GOT3 (cell line): ENCODE measurements around the gene CELF4.

Source experiments
- DNase-seq: peaks from one replicate; lab custom pipeline; 2025; ENCODE audit warnings: mixed read lengths; lab: John Stamatoyannopoulos, UW

Gene CELF4

DNA sequence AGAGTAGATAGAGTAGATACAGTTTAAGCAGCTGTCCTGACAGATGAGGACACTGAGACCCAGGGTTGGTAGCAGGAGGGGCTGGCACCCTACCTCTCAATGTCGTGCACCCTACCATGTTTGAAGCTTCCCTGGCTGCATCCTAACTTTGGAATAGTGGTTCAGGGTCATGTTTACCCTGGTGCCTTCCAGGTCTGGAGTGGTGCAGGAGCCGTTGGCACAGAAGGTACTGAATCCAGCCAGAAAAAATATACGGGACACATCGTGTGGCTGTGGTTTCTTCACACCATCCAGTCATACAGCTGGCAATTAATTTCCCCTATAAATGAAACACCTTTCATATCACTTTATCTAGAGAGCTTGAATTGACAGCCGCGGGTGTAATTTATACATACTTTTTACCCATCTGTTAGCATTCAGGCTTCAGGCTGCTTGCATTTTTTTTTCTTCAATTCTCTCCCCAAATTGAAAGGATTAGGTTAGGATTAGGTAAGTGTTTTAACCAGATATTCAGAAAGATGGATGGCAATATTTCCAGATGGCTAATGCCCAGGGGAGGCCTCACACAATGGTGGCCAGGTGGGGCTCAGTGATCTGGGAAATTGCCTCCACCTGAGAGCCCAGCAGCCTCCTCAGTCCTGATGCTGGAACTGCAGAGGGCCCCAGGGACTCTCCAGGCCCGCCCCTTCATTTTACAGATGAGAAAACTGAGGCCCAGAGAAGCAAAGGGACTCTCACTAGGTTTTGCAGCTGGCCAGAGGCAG, 127.0 kb downstream of the CELF4 start:
- DNase-seq = no peak

DNA sequence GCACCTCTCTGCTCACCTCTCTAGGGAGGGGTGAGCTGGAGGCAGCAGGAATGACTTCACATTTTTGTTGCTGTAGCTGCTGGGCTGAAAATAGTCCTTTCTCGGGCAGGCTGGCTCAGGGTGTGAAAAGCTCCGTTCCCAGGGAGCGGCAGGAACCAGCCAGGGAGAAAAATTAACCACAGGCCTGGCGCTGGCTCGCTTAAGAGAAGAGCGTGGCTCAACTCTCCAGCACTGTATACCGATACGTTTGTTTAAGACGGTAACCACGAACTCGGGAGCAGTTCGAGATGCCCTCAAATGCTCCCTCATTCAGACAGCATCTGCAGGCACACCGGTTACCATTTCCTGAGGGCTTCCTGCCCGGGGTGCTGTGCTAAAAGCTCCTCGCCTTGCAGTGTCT, 129.6 kb downstream of the CELF4 start:
- DNase-seq = no peak

DNA sequence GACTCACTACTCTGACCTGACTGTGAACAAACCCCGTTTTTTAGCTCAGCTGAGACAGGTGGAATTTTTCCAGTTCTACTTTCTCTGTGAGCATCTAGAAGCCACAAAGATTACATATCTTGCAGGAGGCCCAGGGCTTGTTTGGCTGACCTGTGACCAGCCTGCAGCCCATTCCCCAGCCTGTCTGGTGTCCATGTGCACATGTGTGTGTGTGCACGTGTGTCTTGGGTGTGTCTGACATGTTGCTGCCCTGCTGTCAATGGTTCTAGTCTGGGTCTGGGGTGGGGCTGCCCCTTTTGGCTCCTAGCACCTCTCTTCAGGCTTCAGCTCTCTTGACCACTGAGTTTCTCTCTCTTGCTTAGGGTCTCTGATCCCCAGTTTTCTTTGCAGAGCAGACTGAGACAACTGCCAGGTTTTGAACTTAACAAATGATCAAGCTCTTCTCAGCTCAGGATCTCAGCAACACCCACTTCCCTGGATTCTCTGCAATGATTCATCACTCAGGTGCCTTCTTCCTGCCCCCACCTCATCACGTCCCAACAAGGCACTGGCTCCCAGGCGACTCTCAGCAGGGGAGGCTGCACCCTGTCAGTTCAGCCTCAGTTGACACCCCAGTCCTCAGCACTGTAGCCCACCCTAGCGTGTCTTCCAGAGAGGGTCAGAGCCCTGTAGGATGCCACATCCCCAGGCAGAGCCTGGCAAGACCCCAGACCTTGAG, 130.3 kb downstream of the CELF4 start:
- DNase-seq = no peak

DNA sequence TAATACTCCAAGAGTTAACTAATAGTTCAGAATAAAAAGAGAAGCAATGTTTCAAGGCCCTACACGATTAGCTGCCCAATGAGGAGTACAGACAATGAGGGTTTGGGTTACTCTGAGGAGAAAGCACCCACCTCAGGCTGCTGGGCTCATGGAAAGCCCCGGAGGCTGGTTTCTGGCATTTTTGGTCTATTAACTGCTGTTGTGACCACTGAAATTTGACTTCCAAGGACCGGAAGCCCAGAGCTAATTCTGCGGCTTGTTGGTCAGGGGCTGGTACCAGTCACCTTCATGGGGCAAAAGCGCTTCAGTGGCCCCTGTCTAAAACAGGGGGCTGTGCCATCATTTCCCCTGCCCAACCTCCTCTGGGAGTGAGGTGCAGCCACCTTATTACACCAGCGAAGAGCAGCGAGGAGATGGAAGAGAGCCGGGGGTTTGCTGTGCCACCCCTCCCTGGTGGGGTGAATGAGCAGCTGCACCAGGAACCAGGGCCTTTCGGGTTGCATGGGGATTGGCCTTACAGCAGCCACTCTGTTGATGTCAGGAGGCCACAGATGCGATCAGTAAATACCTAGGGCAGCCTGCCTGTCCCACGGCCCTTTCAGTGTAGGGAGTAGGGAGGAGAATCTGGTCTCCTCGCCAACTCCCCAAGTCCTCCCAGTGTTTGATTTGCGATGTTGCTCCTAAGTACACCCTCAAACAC, 131.3 kb downstream of the CELF4 start:
- DNase-seq = no peak

DNA sequence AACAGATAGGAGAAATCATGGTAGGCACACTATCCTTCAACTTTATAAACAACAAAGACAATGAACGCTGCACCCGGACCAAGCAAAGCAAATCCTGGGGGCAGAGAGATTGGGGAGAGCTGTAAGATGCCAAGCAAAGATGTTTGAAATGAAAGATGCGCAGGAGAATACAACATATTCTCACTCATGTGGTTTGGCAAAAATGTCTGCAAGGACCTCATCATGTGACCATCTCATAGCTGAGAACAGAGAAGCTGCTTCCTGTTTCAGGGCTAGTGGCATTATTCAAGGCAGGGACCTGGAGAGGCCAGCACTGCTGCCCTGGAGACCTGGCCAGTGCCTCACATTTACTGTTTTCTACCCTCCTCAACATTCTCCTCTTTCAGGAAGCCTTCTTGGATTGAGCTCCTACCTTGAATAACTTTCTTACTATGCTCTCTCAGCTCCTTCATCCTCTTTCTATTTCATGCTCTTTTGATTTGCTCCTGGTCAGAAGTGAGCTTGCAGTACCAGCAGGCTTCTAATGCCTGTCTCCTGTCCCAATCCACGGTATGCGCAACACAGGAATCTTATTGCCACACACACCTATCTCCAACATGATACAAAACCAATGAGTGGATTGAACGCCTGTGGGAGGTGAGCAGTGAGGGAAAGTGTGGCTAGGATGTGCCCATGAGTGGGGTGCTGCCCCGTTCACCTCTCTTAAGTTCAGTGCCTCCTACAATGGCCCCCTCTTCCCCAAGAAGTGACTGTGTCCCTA, 133.0 kb downstream of the CELF4 start:
- no peak for DNase-seq

DNA sequence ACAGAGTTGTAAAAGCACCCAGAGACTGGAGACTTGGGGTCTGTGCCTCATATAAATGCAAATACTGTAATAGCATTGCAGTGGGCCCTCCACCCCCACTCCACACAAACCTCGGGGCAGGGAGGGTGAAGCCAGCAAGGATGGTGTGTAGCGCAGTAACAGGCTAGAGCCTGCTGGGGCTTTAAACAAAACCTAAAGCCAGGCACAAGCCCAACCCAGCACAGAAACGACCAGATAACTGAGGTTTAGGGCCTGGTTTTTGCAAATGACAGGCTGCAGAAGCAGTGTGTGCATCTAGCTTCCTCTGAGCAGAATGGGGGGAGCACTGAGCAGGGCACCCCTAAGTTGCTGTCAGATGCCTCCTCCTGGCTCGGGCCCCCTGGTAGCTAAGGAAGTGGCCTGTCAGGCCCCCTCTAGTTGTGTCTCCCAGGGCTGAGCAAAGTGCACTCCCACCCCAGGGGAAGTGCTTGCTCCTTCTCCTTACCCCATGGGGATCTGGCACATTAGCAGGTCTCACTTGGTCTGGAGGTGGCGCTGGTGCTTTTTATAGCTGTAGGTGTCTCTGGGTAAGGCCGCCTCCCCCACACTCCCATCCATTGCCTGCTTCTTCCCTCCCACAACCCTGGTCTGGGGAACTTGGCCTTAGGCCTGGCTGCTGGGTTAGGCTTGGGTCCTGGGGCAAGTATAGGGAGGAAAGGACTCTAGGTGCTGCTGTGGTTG, 135.1 kb downstream of the CELF4 start:
- DNase-seq = no peak

DNA sequence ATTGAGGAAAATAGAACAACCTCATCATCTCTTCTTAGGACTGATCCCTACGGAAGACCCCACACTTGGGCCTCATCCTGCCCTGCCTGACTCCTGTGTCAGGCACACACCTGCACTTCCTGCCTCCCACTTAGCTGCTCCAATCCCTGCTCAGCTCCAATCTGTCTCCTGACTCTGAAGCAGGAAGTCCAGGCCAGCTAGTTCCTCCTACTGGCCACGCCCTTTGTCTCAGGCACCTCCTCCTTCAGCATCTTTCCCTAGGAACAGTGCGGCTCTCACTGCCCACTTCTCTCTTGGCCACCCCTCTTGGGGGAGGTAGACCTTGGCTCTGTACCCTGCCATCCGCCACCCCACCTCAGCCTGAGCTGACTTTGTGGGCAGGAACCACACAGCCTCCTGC, 135.8 kb downstream of the CELF4 start:
- DNase-seq = no peak

DNA sequence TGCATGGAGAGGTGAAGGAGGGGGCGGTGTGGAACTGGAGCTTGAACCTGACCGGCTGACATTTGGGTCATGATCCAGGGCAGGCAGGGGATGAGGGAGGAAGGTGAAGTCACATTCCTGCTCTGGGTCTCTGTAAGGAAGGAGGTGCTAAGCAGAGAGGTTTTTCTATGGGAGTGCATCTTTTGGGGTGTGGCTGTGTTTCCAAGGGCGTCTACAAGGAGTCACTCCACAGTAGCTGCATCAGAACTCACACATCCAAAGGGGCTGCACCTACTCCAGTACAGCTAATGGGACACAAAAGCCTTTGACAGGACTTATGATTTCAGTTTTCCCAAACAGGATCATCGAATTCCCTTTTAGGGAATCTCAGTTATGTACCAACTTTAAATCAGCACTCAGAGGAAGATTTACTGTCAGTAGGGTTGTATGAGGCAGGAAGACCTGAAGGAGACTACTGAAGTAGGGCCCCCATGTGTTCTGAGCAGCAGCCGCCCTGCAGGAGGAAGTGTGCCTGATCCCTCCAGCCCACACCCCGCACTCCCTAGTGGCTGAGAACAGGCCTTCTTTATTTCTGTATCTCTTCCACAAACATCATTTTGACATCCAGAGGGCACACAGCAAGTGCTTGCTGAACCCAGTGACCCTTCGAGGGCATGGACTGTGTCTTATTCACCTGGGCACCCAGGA, 137.2 kb downstream of the CELF4 start:
- no peak for DNase-seq

DNA sequence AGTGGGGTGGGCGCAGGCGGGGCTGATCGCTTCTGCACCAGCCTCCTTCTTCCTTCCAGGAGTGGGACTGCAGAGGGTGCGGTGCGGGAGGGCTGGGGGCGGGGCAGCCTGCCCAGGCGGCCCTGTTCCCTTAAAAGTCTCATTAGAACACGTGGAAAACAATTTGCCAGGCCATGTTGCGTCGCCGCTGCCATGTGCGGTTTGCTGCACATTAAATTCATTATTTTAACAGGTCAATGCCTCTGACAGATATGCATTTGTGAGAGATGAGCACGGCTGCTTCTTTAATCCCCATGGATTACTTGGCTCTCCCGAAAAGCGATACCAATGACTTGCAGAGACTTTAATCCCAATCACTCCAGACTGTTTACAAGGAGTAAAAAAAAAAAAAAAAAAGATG, 139.0 kb downstream of the CELF4 start:
- no peak for DNase-seq

DNA sequence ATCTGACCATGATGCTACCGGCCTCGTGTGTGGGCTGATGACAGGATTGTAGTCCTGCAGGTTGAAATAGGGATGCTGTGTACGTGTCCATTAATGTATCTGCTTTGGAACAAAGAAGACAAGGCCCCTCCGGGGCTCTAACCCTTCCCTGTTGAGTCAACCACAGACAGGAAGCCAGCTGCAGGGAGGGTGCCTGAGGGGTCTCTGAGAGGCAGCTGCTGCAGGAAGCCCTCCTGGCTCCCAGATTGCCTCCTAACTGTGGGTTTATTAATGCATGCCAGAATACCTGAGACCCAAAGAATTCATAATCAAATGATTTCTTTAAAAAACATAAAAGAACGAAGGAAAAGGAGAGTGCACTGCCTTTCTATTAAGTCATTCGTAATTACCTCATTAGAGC, 140.4 kb downstream of the CELF4 start:
- no peak for DNase-seq

DNA sequence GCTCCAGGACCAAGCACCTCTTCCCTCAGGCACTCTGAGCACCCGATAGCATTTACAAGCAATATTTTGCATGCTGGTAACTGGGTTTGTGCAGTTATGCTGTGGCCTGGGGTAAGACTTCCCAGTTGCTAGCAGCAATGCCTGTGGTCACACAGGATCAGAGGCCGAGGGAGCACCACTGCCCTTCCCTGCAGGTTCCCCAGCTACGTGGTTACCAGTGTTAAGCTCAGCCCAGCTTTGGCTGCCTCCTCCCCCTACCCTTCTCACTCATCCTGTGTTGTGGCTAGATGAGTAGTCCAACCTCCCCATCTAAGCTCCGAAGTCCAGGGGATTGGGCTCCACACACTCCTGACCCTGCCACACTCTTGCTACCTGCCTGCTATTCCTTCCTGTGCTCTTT, 141.1 kb downstream of the CELF4 start:
- no peak for DNase-seq

DNA sequence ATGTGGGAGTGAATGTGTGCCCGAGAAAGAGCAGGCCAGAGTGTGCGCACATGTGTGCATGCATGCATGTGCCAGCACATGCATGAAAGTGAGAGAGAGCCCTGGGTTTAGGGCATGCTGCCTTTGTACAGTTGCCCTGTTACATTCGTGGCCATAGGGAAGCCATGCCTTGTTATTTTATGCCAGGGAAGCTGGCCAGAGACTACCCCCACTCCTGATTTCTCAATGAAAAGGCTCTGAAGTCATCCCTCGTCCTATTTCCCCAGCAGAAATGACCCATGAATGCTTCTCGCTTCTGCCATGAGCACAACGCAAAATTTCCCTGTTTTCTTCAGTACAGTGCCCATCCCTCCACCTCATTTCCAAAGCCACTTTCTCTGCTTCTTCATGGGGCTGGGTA, 143.0 kb downstream of the CELF4 start:
- DNase-seq = no peak

DNA sequence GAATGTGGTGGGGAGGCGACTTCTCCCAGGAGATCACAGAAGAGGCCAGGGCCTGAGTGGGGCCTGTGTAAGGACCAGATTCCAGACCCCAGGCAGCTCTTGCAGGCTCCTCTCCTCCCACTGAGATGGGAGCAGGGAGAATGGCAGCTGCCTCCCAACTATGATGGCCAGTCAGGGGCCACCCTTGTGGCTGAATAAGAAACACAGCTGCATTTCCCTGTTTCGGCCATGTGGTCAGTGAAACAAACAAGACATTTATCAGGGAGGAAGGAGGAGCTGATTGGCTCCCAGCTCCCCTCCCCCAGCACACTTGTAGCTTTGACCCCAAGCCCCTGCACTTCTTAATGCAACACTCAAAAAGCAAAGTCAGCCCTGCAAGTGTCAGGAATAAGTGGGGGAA, 143.5 kb downstream of the CELF4 start:
- no peak for DNase-seq

DNA sequence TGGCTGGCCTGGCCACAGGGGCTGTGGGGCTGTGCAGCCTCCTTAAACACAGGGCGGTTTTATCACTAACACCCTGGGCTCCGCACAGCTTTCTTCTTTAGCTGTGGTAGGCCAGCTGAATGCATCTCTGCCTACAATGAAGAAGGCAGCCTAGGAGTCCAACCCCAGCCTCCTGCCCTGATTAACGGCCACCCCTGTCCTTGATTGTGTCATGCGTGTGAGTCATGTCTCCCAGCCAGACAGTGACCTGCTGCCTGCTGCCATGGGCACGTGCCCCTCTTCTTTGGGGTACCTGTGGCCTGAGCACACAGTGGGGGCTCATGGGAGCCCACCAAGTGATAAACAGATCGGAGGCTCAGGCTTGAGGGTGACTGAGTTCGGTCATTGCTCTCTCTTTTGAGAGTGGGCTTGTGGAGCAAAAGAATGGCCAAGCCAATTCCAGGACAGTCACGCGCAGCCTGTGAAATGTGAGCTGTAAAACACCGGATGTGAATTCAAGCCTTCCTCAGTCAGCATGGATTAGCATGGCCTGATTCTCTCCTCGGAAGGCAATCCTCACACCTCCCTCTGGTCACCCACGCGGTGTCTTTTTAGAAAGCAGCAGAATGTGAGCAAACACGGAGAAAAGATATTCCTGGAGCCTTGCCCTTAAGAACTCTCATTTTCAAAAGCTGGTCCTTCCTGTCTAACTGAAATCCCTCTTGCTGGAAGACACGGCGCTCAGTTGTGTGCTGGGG, 144.1 kb downstream of the CELF4 start:
- DNase-seq = no peak

DNA sequence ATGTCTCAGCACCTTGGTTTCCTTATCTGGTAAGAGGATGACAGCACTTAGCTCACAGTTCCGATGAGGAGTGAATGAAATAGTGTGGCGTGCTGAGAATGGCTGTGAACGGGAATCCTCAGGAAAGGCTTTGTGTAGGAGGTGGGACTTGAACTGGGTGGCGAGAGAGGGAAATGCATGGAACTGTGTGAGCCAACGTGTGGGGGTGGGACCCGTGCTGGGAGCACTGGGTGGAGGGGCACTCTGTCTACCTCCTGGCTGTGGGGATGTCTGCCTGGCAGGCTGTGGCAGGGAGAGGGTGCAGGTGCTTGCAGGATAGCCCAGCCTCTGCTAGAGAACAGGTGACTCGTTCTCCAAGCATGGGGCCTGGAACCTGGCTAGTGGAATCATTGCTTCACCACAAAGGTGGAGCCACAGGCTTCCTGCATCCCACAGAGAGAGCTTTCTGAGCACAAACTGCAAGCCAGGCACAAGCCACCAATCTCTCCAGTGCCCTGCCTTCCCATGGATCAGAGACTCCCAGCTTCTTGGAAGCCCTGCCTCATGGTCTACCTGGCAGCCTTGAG, 145.2 kb downstream of the CELF4 start:
- DNase-seq = no peak

DNA sequence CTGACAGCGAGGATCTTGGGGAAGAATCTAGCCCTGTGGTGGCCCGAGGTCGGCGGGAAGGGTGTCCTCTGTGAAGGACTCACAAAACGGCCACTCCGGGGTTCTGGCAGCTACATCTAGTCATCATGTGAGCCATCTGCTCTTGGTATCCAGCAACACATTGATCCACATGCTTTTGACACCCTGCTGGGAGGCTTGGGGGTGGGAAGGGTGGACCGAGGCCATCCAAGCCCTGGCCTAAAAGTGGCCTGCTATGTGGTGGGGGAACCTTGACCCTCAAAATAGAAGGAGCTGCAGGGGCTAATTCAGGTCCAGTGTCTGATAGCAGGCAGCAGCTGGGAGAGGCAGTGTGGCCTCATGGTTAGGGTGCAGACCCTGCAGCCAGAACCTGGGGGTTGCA, 145.7 kb downstream of the CELF4 start:
- DNase-seq = no peak

DNA sequence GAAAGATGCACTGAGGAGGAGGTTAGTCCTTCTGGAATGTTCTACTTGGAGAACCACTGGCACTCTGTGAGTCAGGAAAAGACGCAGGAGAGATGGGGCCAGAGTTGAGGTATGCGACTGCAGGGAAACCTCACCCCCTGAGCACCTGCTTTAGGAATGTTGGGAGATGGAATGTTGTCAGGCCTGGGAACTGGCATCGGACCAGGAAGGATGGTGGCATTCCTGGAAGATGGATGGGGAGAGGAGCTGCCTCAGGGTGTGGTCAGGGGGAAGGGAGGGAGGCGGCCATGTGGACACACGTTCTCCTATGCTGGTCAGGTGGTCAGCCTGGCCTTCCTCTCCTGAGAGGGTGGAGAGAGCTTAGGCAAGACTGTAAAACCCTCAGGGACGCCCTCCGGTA, 146.3 kb downstream of the CELF4 start:
- DNase-seq = no peak

DNA sequence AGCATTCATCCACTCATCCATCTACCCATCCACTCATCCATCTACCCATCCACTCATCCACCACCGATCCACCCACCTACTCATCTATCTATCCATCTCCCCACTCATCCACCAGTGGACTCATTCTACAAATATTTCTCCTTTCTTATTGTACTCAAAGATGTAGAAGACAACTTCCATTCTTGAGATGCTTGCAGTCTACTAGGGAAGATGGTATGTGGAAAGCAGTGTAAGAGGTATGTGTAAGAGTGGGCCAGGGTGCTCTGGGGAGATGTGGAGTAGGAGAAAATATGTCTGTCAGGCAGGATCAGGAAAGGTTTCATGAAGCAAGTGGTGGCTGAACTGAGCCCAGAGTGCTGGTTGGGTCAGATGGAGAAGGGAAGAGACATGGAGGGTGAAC, 150.8 kb downstream of the CELF4 start:
- DNase-seq = no peak

DNA sequence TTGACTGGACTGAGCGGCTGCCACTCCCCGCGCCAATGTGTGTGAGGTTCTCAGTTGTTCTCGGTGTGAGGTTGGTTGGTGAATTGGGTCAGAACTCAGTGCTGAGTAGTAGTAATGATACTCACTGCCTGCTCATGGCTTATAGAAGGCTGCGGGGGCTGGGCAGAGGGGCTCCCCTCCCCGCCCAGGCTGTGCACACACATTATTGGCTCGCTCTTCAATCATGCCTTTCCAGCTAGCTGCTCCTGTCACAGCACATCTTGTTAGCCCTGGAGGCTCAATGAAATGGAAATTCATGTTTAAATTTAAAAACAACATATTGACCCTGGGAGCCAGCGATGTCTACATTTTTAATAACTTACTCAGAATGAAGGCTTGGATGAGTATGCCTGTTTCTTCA, 152.8 kb downstream of the CELF4 start:
- no peak for DNase-seq

DNA sequence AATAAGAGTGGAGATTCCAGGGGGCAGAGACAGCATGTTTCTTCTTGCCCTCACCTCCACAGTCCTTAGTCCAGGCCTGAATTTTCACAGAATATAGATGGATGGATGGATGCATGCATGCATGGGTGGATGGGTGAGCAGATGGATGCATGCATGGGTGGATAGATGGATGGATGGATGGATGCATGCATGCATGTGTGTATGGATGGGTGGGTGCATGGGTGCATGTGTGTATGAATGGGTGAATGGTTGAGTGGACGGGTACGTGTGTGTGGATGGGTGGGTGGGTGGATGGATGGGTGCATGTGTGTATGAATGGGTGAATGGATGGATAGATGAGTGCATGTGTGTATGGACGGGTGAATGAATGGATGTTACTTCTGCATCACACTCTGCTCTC, 153.3 kb downstream of the CELF4 start:
- no peak for DNase-seq
